ENCODE data around the gene NOL9.

The NOL9 gene

GRCh38 chr1:6523566-6523965 lies 30.7 kb downstream of the NOL9 start:
- Histone ChIP-seq H3K27me3 (replicated peaks; ENCODE audit: control insufficient read depth, insufficient read depth, low read length, poor library complexity, severe bottlenecking) (no peaks in the 10 kb centered on the region), H3K4me3 (ENCODE audit: insufficient read depth, low read depth, low read length, poor library complexity, severe bottlenecking) (no peak overlapping the region), H3K36me3 (ENCODE audit: control insufficient read depth, insufficient read depth, low read length) (peaks cover 35% of the 10 kb centered on the region), H3K4me1 (ENCODE audit: control insufficient read depth, insufficient read depth, low read length, poor library complexity, severe bottlenecking) (no peaks in the 10 kb centered on the region), H3K27ac (ENCODE audit: insufficient read depth, low read length, poor library complexity, severe bottlenecking) (no peak overlapping the region), H3K9me3 (ENCODE audit: control insufficient read depth, low read length) (no peaks in the 10 kb centered on the region)
- no peak for DNase-seq

GRCh38 chr1:6521536-6521935 lies 32.8 kb downstream of the NOL9 start:
- peaks cover 22% of the 10 kb centered on the region for H3K36me3 ChIP-seq (ENCODE audit: control insufficient read depth, insufficient read depth, low read length)
- H3K27me3 ChIP-seq (replicated peaks; ENCODE audit: control insufficient read depth, insufficient read depth, low read length, poor library complexity, severe bottlenecking) = no peaks in the 10 kb centered on the region
- DNase-seq = no peak
- H3K9me3 ChIP-seq (ENCODE audit: control insufficient read depth, low read length) = no peaks in the 10 kb centered on the region
- no peak overlapping the region for H3K27ac ChIP-seq (ENCODE audit: insufficient read depth, low read length, poor library complexity, severe bottlenecking)
- H3K4me3 ChIP-seq (ENCODE audit: insufficient read depth, low read depth, low read length, poor library complexity, severe bottlenecking) = no peak overlapping the region
- no peaks in the 10 kb centered on the region for H3K4me1 ChIP-seq (ENCODE audit: control insufficient read depth, insufficient read depth, low read length, poor library complexity, severe bottlenecking)

- Histone ChIP-seq H3K4me3 (ENCODE audit: insufficient read depth, low read depth, low read length, poor library complexity, severe bottlenecking) (no peak overlapping the region), H3K27ac (ENCODE audit: insufficient read depth, low read length, poor library complexity, severe bottlenecking) (no peak overlapping the region), H3K27me3 (replicated peaks; ENCODE audit: control insufficient read depth, insufficient read depth, low read length, poor library complexity, severe bottlenecking) (no peaks in the 10 kb centered on the region), H3K4me1 (ENCODE audit: control insufficient read depth, insufficient read depth, low read length, poor library complexity, severe bottlenecking) (no peaks in the 10 kb centered on the region), H3K9me3 (ENCODE audit: control insufficient read depth, low read length) (no peaks in the 10 kb centered on the region), H3K36me3 (ENCODE audit: control insufficient read depth, insufficient read depth, low read length) (peaks cover 8% of the 10 kb centered on the region)
- DNase-seq = no peak
Measured at GRCh38 chr1:6519935-6520671, 34.2 kb downstream of the NOL9 start.

- no peaks in the 10 kb centered on the region for H3K4me1 ChIP-seq (ENCODE audit: control insufficient read depth, insufficient read depth, low read length, poor library complexity, severe bottlenecking)
- no peaks in the 10 kb centered on the region for H3K27me3 ChIP-seq (replicated peaks; ENCODE audit: control insufficient read depth, insufficient read depth, low read length, poor library complexity, severe bottlenecking)
- H3K27ac ChIP-seq (ENCODE audit: insufficient read depth, low read length, poor library complexity, severe bottlenecking) = no peak overlapping the region
- H3K4me3 ChIP-seq (ENCODE audit: insufficient read depth, low read depth, low read length, poor library complexity, severe bottlenecking) = no peak overlapping the region
- H3K9me3 ChIP-seq (ENCODE audit: control insufficient read depth, low read length) = no peaks in the 10 kb centered on the region
- DNase-seq = no peak
- H3K36me3 ChIP-seq (ENCODE audit: control insufficient read depth, insufficient read depth, low read length) = peaks cover 7% of the 10 kb centered on the region
Measured at GRCh38 chr1:6519491-6519934, 34.8 kb downstream of the NOL9 start.

- no peaks in the 10 kb centered on the region for H3K36me3 ChIP-seq (ENCODE audit: control insufficient read depth, insufficient read depth, low read length)
- no peak overlapping the region for H3K27ac ChIP-seq (ENCODE audit: insufficient read depth, low read length, poor library complexity, severe bottlenecking)
- no peak overlapping the region for H3K4me3 ChIP-seq (ENCODE audit: insufficient read depth, low read depth, low read length, poor library complexity, severe bottlenecking)
Measured at GRCh38 chr1:6517435-6517851, 36.9 kb downstream of the NOL9 start.

GRCh38 chr1:6515771-6516170 lies 38.5 kb downstream of the NOL9 start:
- Histone ChIP-seq H3K27ac (ENCODE audit: insufficient read depth, low read length, poor library complexity, severe bottlenecking) (no peak overlapping the region), H3K4me1 (ENCODE audit: control insufficient read depth, insufficient read depth, low read length, poor library complexity, severe bottlenecking) (no peaks in the 10 kb centered on the region), H3K36me3 (ENCODE audit: control insufficient read depth, insufficient read depth, low read length) (no peaks in the 10 kb centered on the region), H3K9me3 (ENCODE audit: control insufficient read depth, low read length) (no peaks in the 10 kb centered on the region), H3K4me3 (ENCODE audit: insufficient read depth, low read depth, low read length, poor library complexity, severe bottlenecking) (no peak overlapping the region), H3K27me3 (replicated peaks; ENCODE audit: control insufficient read depth, insufficient read depth, low read length, poor library complexity, severe bottlenecking) (no peaks in the 10 kb centered on the region)
- DNase-seq = no peak

More at GRCh38 chr1:6517435-6517851, 36.9 kb downstream of the NOL9 start:
- Histone ChIP-seq H3K27me3 (replicated peaks; ENCODE audit: control insufficient read depth, insufficient read depth, low read length, poor library complexity, severe bottlenecking) (no peaks in the 10 kb centered on the region), H3K4me1 (ENCODE audit: control insufficient read depth, insufficient read depth, low read length, poor library complexity, severe bottlenecking) (no peaks in the 10 kb centered on the region), H3K9me3 (ENCODE audit: control insufficient read depth, low read length) (no peaks in the 10 kb centered on the region)
- DNase-seq = no peak

GRCh38 chr1:6513320-6513801 lies 41.0 kb downstream of the NOL9 start:
- DNase-seq = no peak
- no peaks in the 10 kb centered on the region for H3K27me3 ChIP-seq (replicated peaks; ENCODE audit: control insufficient read depth, insufficient read depth, low read length, poor library complexity, severe bottlenecking)
- no peaks in the 10 kb centered on the region for H3K9me3 ChIP-seq (ENCODE audit: control insufficient read depth, low read length)
- H3K27ac ChIP-seq (ENCODE audit: insufficient read depth, low read length, poor library complexity, severe bottlenecking) = no peak overlapping the region
- no peak overlapping the region for H3K4me3 ChIP-seq (ENCODE audit: insufficient read depth, low read depth, low read length, poor library complexity, severe bottlenecking)
- H3K36me3 ChIP-seq (ENCODE audit: control insufficient read depth, insufficient read depth, low read length) = no peaks in the 10 kb centered on the region
- H3K4me1 ChIP-seq (ENCODE audit: control insufficient read depth, insufficient read depth, low read length, poor library complexity, severe bottlenecking) = no peaks in the 10 kb centered on the region

GRCh38 chr1:6512908-6513280 lies 41.4 kb downstream of the NOL9 start:
- DNase-seq = no peak
- Histone ChIP-seq H3K9me3 (ENCODE audit: control insufficient read depth, low read length) (no peaks in the 10 kb centered on the region), H3K4me1 (ENCODE audit: control insufficient read depth, insufficient read depth, low read length, poor library complexity, severe bottlenecking) (no peaks in the 10 kb centered on the region), H3K36me3 (ENCODE audit: control insufficient read depth, insufficient read depth, low read length) (no peaks in the 10 kb centered on the region), H3K27me3 (replicated peaks; ENCODE audit: control insufficient read depth, insufficient read depth, low read length, poor library complexity, severe bottlenecking) (no peaks in the 10 kb centered on the region), H3K27ac (ENCODE audit: insufficient read depth, low read length, poor library complexity, severe bottlenecking) (no peak overlapping the region), H3K4me3 (ENCODE audit: insufficient read depth, low read depth, low read length, poor library complexity, severe bottlenecking) (no peak overlapping the region)

GRCh38 chr1:6512245-6512907 lies 41.9 kb downstream of the NOL9 start:
- H3K9me3 ChIP-seq (ENCODE audit: control insufficient read depth, low read length) = no peaks in the 10 kb centered on the region
- no peaks in the 10 kb centered on the region for H3K36me3 ChIP-seq (ENCODE audit: control insufficient read depth, insufficient read depth, low read length)
- H3K4me1 ChIP-seq (ENCODE audit: control insufficient read depth, insufficient read depth, low read length, poor library complexity, severe bottlenecking) = no peaks in the 10 kb centered on the region
- H3K27ac ChIP-seq (ENCODE audit: insufficient read depth, low read length, poor library complexity, severe bottlenecking) = no peak overlapping the region
- no peak overlapping the region for H3K4me3 ChIP-seq (ENCODE audit: insufficient read depth, low read depth, low read length, poor library complexity, severe bottlenecking)
- no peak for DNase-seq
- H3K27me3 ChIP-seq (replicated peaks; ENCODE audit: control insufficient read depth, insufficient read depth, low read length, poor library complexity, severe bottlenecking) = no peaks in the 10 kb centered on the region

GRCh38 chr1:6511561-6512244 lies 42.6 kb downstream of the NOL9 start:
- no peak for DNase-seq
- Histone ChIP-seq H3K4me1 (ENCODE audit: control insufficient read depth, insufficient read depth, low read length, poor library complexity, severe bottlenecking) (no peaks in the 10 kb centered on the region), H3K9me3 (ENCODE audit: control insufficient read depth, low read length) (no peaks in the 10 kb centered on the region), H3K27me3 (replicated peaks; ENCODE audit: control insufficient read depth, insufficient read depth, low read length, poor library complexity, severe bottlenecking) (no peaks in the 10 kb centered on the region), H3K27ac (ENCODE audit: insufficient read depth, low read length, poor library complexity, severe bottlenecking) (no peak overlapping the region), H3K4me3 (ENCODE audit: insufficient read depth, low read depth, low read length, poor library complexity, severe bottlenecking) (no peak overlapping the region), H3K36me3 (ENCODE audit: control insufficient read depth, insufficient read depth, low read length) (no peaks in the 10 kb centered on the region)

Measured in effector memory CD4-positive, alpha-beta T cell (primary cell).